ENCODE data around the gene RPP30. TPM values are rescaled to one million over a fixed set of nuclear protein-coding genes. Genes with fewer than 3 reads are reported as not detected.

Gene RPP30
- total and polyA plus RNA-seq, 9 of the 15 experiments (the other 6 are each of a cell fraction or from before 2014, with no cell fraction given): 37.3 to 170 (median 69.1) TPM

DNA sequence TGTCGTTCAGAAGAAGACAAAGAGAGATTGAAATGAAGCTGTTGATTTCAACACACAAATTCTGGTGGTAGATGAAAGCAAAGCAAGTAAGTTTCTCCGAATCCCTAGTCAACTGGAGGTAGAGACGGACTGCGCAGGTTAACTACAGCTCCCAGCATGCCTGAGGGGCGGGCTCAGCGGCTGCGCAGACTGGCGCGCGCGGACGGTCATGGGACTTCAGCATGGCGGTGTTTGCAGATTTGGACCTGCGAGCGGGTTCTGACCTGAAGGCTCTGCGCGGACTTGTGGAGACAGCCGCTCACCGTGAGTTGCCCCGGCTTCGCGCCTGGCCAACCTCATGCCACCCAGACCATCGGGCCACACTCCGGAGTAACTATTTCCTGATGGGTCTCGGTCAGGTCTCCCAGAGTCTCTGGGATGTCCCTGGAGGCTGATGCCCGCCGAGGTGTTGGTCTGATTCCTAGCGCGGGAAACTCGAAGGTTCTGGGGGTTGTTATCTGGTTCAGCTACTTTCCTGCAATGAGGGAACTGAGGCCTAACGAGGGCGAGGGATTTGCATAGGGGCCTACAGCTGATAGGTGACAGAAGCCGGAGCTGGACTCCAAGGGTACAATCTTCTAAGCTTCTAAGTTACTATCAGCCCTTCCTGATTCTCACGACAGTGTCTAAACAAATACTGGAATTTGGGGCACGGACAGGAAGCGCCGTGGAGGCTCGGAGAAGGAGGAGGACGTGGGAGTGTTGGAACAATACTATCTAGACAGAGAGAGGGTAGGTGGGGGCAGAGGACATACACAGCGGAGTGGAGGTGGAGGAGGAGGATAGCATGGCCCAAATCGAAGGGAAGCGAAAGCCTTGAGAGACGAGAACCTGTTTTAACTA, at the start of gene RPP30 (continued):
- no peak for TF ChIP-seq ESRRB (CRISPR knock-in tag; IDR thresholded peaks at IDR 0.05; ENCODE audit: borderline replicate concordance)
- no peak for TF ChIP-seq ZNF347 (CRISPR knock-in tag; IDR thresholded peaks at IDR 0.05; ENCODE audit: low read depth)
- TF ChIP-seq MAFF (IDR thresholded peaks at IDR 0.05; ENCODE audit: low read length): no peak
- TF ChIP-seq ATF1 (CRISPR knock-in tag; IDR thresholded peaks at IDR 0.05): no peak
- TF ChIP-seq ATF1 (tag; IDR thresholded peaks at IDR 0.05): peak; percentile 7; the same call in 1 of the 2 replicates
- no peak for TF ChIP-seq RFX7 (CRISPR knock-in tag; IDR thresholded peaks at IDR 0.05)
- no peak for TF ChIP-seq ZNF586 (CRISPR knock-in tag; conservative IDR thresholded peaks at IDR 0.05)
- TF ChIP-seq EP400 (IDR thresholded peaks at IDR 0.05): no peak
- TF ChIP-seq RBFOX2 (IDR thresholded peaks at IDR 0.05; ENCODE audit: low read depth, low read length): peak; percentile 81
- no peak for TF ChIP-seq TARDBP (IDR thresholded peaks at IDR 0.05)
- TF ChIP-seq POLR2AphosphoS5 (IDR thresholded peaks at IDR 0.05; ENCODE audit: control insufficient read depth, insufficient read depth, low read depth, low read length): peak; percentile 50; the same call in 1 of the 2 replicates
- TF ChIP-seq ZNF445 (CRISPR knock-in tag; IDR thresholded peaks at IDR 0.05; ENCODE audit: low read depth): no peak
- no peak; the same call in 1 of the 2 replicates for TF ChIP-seq ETS1 (conservative IDR thresholded peaks at IDR 0.05; ENCODE audit: control insufficient read depth, low read depth, low read length)
- TF ChIP-seq NR3C1 (CRISPR knock-in tag; IDR thresholded peaks at IDR 0.05): no peak
- TF ChIP-seq PHB (CRISPR knock-in tag; IDR thresholded peaks at IDR 0.05): no peak
- no peak for TF ChIP-seq HSF4 (CRISPR knock-in tag; IDR thresholded peaks at IDR 0.05; ENCODE audit: borderline replicate concordance)
- no peak for TF ChIP-seq HEY1 (CRISPR knock-in tag; IDR thresholded peaks at IDR 0.05; ENCODE audit: borderline replicate concordance)
- TF ChIP-seq ZNF224 (CRISPR knock-in tag; IDR thresholded peaks at IDR 0.05): no peak
- TF ChIP-seq, protein P1, sequence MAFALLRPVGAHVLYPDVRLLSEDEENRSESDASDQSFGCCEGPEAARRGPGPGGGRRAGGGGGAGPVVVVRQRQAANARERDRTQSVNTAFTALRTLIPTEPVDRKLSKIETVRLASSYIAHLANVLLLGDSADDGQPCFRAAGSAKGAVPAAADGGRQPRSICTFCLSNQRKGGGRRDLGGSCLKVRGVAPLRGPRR (CRISPR knock-in tag; IDR thresholded peaks at IDR 0.05): no peak
- no peak for TF ChIP-seq LARP7 (IDR thresholded peaks at IDR 0.05)
- TF ChIP-seq SMAD2 (IDR thresholded peaks at IDR 0.05; ENCODE audit: low read depth, low read length): no peak
- TF ChIP-seq U2AF1 (optimal IDR thresholded peaks at IDR 0.05; ENCODE audit: low read depth, low read length): no peak
- peak; percentile 45 for TF ChIP-seq MEIS2 (IDR thresholded peaks at IDR 0.05; ENCODE audit: partially characterized antibody)
- TF ChIP-seq RAD21 (CRISPR knock-in tag; conservative IDR thresholded peaks at IDR 0.05 in 1 of 2, IDR thresholded peaks at IDR 0.05 in 1 of 2): no peak
- no peak for TF ChIP-seq ASH1L (IDR thresholded peaks at IDR 0.05; ENCODE audit: borderline replicate concordance, low read depth, partially characterized antibody)
- TF ChIP-seq TAF7 (tag; IDR thresholded peaks at IDR 0.05): peak; percentile 67; the same call in 1 of the 2 replicates
- TF ChIP-seq, protein P2, sequence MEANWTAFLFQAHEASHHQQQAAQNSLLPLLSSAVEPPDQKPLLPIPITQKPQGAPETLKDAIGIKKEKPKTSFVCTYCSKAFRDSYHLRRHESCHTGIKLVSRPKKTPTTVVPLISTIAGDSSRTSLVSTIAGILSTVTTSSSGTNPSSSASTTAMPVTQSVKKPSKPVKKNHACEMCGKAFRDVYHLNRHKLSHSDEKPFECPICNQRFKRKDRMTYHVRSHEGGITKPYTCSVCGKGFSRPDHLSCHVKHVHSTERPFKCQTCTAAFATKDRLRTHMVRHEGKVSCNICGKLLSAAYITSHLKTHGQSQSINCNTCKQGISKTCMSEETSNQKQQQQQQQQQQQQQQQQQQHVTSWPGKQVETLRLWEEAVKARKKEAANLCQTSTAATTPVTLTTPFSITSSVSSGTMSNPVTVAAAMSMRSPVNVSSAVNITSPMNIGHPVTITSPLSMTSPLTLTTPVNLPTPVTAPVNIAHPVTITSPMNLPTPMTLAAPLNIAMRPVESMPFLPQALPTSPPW (CRISPR knock-in tag; IDR thresholded peaks at IDR 0.05): 0 out of 2 replicates have a peak, but pooled peaks have one; percentile 25

Measured in K562 (cell line).